Inflammatory macrophage (primary cell): ENCODE measurements around the gene AMZ1.

Source experiments
- DNase-seq, 2 donors: peaks; one replicate each; pipeline ENCODE4 v3.0.0-alpha.2; 2020 to 2022
- total RNA-seq, 18 experiments: gene quantifications; one replicate each; lab custom pipeline; 2026; ENCODE audit warnings: mixed read lengths in 6 of 18, inconsistent platforms in 2 of 18; lab: John Stamatoyannopoulos, UW

Gene AMZ1
- total RNA-seq: 5.9 to 83.8 (median 17.5) reads per million in 18 experiments

DNA sequence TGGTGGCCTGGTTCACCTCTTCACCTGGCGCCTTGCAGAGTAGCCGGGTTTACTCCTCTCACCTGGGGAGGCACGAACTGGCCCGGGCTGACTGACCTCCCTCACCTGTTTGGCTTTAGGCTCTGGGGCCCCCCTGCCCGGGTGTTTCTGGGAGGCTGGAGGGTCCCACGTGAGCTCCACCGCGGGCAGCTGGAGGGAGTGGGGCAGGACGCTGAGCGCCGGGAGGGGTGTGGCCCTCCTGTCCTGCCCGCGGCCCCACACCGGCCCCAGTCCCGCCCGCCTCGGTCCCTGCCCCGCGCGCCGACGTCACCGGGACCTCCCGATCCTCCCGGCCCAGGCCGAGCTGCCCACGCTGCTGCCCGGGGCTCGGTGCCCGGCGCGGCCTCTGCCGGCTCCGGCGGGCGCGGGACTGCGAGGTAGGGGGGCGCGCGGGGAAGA is at the start of gene AMZ1:
Gene AMZ1, plus strand, starts transcription at position 322 of the 438 bp plus-strand sequence. CDS start 12,250 bp downstream, outside the sequence.
- DNase-seq: peak in 1 of 2 donors; percentile 40

DNA sequence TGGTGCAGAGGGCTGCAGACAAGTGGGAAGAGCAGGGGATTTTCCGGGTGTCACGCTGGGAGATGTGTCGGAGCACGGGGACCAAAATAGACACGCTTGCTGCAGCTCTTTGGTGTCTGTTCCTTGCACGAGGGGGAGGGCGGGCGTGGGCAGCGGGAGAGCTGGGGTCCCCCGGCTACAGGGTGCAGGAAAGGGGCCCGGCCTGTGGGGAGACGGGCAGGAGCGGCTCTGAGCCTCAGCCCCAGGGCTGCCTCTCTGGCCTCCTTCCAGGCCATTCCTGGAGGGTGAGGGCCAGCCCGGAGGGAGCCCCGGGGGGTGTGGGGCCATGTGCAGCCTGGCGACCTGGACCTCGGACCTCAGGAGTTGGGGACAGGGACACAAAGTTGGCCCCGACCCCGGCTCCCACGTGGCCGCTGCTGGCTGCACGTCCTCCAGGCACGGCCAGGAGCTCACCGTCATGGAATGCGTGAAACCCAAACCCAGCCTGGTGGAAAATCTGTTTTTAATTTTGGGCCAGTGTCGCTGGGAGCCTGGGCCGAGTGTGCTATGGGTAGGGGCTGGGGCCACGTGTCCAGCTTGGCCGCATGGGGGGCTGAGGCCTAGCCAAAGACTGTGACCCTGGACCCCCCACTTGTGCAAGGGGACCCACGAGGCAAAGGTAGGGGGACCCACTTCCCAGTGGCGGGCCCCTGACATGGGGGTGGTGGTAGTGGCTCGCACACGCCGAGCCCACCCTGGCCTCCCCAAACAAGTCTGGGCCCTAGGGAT is 49.6 kb upstream of the AMZ1 start:
- peak; percentile 43 to 87 for DNase-seq

GRCh38 chr7:2639181-2639681 is 48.8 kb upstream of the AMZ1 start:
- DNase-seq: peak in 1 of 2 donors; percentile 72

- no peak for DNase-seq
Measured at GRCh38 chr7:2639695-2640481, 48.1 kb upstream of the AMZ1 start.

GRCh38 chr7:2640482-2640830 is 47.5 kb upstream of the AMZ1 start:
- no peak for DNase-seq

GRCh38 chr7:2640846-2641316 is 47.1 kb upstream of the AMZ1 start:
- no peak for DNase-seq

DNA sequence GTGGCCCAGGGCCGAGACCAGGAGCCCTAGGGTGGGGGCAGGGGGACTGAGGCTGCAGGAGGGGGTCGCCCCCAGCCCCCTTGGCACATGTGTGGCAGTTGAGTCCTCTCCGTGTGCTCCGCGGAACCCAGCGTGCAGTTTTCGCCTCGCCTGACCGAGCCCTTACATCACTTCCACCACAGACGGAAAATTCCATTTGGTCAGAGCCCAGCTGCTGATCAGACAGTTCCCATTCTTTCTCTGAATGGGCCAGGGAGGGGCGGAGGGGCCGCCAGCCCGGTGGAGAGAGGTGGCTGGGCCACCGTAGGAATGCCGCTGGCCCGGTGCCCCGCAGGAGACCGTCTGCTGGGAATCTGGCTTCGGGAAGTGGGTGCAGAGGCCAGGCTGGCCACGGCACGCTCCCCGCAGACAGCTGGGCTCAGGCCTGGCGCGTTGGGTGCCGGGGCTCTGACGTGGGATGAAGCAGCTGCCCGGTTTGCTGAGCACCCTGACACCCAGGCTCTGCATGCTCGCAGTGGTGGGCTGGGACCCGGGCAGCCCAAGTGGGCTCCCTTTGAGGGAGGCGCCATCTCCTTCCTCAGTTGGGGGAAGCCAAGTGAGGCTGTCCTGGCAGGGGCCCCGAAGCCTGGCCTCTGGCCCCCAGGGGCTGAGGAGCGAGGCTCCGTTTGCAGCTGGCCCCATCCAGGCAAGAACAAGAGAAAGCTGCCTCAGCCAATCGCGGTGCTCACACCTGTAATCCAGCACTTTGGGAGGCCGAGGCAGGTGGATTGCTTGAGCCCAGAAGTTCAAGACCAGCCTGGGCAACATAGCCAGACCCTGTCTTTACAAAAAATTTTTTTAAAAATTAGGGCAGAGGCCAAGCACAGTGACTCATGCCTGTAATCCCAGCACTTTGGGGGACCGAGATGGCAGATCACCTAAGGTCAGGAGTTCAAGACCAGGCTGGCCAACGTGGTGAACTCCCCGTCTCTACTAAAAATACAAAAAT is 46.3 kb upstream of the AMZ1 start:
- peak; percentile 81 to 87 for DNase-seq

DNA sequence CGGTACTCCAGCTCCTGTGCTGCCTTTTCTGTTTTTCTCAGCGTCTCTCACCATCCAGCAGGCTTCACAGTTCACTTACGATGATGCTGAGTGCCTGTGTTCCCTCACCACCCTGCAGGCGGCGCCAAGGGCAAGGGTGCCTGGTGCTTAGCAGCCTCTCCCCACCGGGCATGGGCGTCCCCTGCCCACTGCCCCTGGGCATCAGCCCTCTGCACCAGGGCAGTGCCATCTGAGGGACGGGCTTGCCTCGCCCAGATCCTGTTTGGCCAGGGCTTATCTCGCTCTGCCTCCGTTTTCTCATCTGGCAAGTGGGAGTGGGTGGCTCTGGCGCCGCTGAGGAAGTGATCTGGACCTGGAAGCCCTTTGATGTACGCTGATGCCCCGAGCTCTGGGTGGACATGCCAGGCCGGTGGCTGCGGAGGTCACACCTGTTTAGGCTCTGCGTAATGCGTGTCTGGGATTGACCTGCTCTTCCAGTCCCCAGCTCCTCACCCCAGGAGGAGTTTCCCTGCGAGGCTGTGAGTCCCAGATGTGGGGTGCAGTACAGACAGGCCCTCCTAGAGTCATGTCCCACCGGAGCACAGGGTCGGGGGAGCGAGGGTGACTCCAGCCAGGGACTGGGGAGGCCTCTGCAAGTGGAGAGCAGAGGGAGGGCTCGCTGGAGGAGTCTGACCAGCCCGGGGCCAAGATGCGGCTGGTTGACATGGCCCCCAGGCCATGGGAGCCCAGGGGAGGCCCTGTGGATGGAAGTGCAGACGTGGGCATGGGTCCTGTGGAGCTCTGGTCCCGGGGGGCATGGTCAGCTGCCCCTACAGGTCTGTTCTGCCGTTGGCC is 44.4 kb upstream of the AMZ1 start:
- no peak for DNase-seq

- DNase-seq: no peak
Measured at GRCh38 chr7:2644220-2644561, 43.8 kb upstream of the AMZ1 start.

- peak in 1 of 2 donors; percentile 18 for DNase-seq
Measured at GRCh38 chr7:2644562-2645273, 43.3 kb upstream of the AMZ1 start.

- peak; percentile 48 to 56 for DNase-seq
Measured at GRCh38 chr7:2645274-2645868, 42.6 kb upstream of the AMZ1 start.

- no peak for DNase-seq
Measured at GRCh38 chr7:2646336-2646679, 41.7 kb upstream of the AMZ1 start.

DNA sequence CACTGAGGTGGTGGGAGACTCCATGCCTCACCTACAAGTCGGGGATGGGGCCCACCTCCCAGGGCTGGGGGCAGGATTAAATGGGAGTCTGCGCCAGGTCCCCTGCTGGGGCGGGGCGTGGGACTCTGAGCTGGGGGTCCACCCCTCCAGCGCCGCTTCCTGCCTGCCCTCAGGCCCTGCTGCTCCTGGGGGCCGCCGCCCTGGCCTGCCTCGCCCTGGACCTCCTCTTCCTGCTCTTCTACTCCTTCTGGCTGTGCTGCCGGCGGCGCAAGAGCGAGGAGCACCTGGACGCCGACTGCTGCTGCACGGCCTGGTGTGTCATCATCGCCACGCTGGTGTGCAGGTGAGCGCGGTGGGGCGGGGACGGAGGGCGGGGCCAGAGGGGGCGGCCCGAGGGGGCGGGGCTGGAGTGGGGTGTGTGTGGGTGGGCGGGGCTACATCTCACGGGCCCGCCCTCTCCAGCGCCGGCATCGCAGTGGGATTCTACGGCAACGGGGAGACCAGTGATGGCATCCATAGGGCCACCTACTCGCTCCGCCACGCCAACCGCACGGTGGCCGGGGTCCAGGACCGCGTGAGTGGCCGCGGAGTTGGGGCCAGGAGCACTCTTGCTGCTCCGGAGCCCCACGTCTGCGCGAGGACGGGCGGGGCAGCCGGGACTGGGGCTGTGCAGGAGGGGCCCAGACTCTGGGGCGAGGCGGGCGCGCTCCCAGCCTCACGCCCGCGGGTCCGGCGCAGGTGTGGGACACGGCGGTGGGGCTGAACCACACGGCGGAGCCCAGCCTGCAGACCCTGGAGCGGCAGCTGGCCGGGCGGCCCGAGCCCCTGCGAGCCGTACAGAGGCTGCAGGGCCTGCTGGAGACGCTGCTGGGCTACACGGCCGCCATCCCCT is 41.1 kb upstream of the AMZ1 start:
- no peak for DNase-seq

DNA sequence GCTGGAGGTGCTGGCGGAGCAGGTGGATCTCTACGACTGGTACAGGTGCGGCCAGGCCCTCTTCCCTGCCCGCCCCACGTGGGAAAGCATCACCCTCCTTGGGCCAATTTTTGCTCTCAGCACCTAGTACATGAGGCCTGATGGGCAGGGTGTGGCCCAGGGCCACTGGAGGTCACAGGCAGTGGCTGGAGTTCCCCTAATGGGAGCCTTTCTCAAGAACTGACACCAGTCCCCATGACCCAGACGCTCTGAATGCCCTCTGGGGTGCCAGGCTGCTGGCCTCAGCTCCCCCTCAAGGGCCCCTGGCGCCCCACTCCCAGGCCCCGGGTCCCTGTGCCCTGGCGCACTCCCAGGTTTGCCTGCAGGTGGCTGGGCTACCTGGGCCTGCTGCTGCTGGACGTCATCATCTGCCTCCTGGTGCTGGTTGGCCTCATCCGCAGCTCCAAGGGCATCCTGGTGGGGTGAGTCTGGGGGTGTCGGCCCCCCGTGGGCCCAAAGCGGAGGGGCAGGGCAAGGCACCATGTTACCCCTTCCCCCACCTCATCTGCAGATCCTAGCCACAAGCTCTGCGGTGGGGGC is 40.3 kb upstream of the AMZ1 start:
- DNase-seq: peak; percentile 64 to 69

- no peak for DNase-seq
Measured at GRCh38 chr7:2649139-2649838, 38.7 kb upstream of the AMZ1 start.

DNA sequence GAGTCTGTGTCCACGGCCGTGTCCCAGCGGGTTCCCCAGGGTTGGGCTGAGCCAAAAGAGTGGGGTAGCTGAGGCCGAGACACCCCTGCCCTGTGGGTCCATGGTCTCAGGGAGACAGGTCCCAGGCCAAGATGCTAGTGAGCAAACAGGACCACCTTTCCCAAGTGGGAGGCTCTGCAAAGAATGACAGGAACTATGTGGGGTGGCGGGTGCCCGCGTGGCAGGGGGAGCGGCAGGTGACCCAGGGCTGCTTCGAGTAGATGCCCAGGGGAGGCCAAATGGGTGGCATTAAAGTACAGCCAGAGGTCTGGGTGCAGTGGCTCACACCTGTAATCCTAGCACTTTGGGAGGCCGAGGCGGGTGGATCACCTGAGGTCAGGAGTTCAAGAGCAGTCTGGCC is 38.0 kb upstream of the AMZ1 start:
- no peak for DNase-seq

DNA sequence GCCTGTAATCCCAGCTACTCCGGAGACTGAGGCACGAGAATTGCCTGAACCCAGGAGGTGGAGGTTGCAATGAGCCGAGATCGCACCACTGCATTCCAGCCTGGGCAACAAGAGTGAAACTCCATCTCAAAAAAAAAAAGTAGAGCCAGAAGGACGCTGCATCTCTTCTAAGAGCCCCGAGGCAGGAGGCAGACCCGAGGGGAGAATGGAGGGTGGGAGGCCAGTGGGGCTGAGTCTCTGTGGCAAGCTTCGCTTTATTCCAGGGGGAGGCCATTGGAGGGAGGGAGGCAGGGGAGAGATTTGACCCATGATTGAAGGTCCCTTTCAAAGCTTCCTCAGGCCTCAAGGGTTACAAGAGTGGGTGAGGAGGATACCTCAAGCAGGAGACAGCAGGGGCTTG is 37.6 kb upstream of the AMZ1 start:
- no peak for DNase-seq

- no peak for DNase-seq
Measured at GRCh38 chr7:2651336-2651735, 36.7 kb upstream of the AMZ1 start.
